H54 (cell line): ENCODE data around the gene HPS4.

ENCODE experiments used
- DNase-seq: peaks from one replicate; pipeline ENCODE4 v3.0.0; 2011; ENCODE audit warnings: low spot score, mixed read lengths; ENCODE audit not compliant: insufficient read length
- FAIRE-seq: peaks from 3 replicates; lab custom pipeline; 2011; peaks lifted over from hg19 to GRCh38; lab: Jason Lieb, UNC
- POLR2A ChIP-seq: IDR thresholded peaks from 2 replicates; pipeline ENCODE4 v1.6.1; 2011; ENCODE audit warnings: low read depth, mild to moderate bottlenecking, low read length

HPS4 gene

DNA sequence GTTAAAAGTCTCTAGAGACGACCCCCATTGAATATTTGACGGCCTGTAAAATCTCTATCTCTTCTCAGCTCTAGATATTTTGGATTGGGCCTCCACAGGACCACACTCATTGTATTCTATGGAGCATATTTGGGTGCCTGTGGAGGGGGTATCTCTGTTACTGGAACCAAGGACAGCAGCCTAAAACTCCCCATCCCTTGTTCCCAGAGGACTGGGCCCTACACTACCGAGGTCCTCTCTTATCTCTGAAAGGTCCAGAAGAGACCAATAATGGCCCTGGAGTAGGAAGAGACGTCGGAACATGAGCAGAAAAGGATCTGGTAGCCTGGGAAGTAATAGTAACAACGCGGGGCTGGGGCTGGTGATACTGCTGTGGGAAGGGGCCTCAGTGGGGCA, 542 bp downstream of the HPS4 start:
- DNase-seq: no peak
- no peak for FAIRE-seq
- TF ChIP-seq POLR2A: no peak

DNA sequence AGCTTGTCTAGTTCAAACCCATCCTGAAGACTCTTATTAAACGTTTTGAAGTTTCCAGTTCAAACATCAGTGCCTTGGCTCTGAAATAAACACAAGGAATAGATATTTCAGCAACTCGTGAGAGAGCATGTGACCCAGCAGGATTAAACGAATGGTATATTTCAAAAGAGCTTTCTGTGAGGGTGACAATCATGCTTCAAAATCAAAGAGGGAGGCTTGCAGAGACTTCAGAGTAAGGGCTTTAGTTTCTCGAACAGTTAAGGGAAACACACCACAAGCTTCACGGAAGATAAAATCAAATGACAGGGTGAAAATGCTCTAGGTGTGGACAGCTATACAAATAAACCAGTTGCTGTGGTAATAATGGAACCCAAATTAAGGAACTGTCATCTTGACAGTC, 1.4 kb downstream of the HPS4 start:
- FAIRE-seq (no peak), DNase-seq (no peak)
- no peak for TF ChIP-seq POLR2A

DNA sequence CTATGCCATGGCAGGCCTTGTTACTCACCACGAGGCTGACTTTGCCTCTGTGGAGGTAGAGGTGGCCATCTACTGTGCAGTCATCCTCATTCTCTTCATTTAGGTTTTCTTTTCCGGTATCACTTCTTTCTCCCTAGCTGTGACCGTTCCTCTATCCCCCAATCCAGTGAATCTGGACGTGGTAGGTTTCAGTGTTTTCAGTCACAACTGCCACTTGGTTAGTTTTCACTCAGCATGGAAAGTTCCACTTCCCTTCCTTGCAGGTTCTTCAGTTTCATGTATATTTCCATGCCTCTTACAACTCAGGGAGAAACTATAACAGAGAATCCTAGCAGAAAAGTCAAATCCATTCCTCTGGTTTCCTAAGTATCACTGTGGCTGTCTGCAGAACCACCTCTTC, 1.9 kb downstream of the HPS4 start:
- FAIRE-seq (no peak), DNase-seq (no peak)
- TF ChIP-seq POLR2A: no peak

DNA sequence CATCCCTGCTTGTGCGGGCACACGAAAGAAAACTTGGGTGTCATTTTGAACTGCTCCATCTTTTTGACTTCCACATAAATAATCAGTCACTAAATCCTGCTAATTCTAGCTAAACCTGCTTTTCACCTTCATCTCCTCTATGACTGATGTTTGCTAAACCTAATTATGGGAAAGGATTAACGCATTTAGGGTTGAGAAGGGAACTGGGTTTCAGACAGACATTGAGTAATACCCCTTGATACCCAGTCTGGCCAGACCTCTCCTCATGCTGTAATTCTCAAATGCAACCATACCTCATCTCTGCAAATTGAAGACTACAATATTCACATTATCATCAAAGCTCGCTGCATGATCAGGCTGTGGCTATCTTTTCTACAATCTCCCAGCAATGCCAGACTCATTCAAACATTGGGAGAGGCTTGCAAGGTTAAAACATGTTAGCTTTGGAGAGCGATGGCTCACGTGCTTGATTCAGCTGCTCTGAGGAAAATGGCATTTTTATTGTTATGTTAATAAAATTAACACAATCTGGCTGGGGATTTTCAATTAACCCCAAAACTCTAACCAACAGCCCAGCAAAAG, 2.4 kb downstream of the HPS4 start:
- DNase-seq (no peak), FAIRE-seq (no peak)
- TF ChIP-seq POLR2A: no peak

DNA sequence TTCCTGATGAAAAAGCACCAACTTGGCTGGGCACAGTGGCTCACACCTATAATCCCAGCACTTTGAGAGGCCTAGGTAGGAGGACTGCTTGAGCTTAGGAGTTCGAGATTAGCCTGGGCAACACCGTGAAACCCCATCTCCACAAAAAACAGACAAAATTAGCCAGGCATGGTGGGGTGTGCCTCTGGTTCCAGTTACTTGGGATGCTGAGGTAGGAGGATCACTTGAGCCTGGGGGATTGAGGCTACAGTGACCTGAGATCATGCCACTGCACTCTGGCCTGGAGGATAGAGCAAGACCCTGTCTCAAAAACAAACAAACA, 3.0 kb downstream of the HPS4 start:
- DNase-seq (no peak), FAIRE-seq (no peak)
- no peak for TF ChIP-seq POLR2A

DNA sequence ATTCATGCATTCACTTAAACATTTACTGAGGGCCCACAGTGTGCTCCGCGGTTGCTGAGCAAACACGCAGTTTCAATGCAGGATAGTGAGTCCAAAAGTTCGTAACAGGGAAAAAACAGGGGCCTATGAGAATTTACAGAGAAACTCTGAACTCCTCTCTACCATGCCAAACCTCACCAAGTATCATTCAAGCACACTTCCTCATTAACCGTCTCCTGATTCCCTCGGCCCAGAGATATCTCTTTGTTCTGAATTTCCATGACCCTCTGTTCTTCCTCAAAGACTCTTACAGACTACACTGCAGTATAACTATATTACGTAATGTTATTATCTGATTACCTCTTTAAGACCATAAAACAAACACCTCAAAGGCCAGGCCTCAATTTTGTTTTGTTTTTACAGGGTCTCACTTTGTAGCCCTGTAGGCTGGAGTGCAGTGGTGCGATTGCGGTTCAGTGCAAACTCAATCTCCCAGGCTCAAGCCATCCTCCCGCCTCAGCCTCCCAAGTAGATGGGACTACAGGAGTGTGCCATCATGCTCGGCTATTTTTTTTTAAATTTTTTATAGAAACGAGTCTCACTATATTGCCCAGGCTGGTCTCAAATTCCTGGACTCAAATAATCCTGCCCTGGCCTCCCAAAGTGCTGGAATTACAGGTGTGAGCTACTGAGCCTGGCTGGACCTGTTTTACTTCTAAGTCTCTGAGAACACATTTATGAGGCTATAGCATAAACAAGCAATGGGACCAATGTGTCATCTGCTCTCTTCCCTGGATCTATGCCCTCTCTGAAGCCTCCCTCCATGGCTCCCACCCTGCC, 3.6 kb downstream of the HPS4 start:
- FAIRE-seq (no peak), DNase-seq (no peak)
- no peak for TF ChIP-seq POLR2A

DNA sequence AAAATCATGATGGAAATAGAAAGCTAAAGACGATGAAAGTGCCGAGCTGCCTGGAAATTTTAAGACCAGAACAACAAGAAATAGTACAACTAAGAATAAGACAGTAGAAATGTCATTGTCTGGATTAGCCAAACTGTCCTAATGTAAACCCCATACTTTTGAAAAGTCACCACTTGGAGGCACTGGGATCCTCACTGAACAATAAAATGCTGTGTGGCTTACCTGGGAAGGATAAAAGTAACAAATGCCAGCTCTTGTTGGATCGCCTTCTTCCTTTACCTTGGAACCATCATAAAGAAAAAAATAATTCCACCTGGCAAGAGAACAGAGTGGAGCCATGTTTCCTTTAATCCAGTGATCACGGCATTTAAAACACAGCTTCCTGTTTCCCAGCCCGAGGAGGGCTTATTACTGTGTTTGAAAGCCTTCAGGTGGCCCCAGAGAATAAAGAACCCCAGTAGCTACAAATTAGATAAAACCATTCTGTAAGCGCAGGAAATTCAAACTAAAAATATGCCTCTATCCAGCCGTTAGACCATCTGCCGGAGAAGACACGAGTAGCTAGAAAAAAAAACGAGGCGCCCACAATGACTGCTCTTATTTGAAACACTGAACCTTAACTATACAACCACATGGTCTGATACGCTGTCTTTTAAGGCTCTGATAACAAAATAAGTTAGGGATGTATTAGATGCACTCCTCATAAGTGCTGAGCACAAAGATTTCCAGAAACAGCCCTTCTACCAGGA, 4.4 kb downstream of the HPS4 start:
- no peak for FAIRE-seq
- no peak for TF ChIP-seq POLR2A

DNA sequence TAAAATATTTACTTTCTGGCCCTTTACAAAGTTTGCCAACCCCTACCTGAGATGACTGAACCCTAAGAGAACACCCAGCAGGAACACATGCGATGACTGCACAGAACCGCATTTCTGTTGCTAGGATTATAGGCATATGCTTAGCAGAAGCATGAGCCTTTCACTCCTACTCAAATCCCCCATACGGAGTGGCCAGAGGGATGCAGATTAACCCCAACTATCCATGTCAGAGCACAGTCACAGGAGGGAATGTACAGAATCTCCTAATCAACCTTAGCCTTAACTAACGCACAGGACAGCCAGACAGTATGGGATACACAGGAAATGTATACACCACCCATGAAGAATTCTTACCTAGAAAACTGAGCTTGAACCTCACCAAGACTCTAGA, 6.2 kb downstream of the HPS4 start:
- no peak for DNase-seq
- FAIRE-seq: no peak
- no peak for TF ChIP-seq POLR2A

More for the DNA sequence above, 4.4 kb downstream of the HPS4 start:
- no peak for DNase-seq

DNA sequence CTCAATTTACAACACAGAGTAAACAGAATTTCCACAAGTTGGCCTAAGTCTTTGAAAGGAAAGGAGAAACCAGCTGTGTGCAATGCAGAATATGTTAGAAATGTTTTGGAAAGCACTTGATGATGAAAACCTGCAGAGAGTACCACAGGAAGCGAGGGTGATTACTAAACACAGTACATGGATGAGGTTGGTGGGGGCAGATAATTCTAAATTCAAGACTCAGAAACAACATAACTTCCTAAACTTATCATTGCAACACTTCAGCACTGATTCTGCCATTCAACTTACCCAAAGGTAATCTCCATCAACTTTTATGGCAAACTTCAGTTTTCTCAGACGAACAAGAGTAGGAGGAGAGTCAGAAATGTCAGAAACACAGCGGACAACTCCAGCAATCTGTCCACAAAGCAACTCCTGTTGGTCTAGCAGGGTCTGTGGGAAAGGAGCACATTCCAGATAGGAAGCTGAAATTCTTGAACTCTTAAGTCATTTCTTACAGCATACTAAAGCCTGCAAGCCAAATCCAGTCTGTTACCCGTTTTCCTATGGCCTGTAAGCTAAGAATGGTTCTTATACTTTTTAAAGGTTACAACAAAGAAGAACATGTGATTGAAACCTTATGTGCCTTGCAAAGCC, 6.8 kb downstream of the HPS4 start:
- DNase-seq: no peak
- TF ChIP-seq POLR2A: no peak
- FAIRE-seq: peak; percentile 41

DNA sequence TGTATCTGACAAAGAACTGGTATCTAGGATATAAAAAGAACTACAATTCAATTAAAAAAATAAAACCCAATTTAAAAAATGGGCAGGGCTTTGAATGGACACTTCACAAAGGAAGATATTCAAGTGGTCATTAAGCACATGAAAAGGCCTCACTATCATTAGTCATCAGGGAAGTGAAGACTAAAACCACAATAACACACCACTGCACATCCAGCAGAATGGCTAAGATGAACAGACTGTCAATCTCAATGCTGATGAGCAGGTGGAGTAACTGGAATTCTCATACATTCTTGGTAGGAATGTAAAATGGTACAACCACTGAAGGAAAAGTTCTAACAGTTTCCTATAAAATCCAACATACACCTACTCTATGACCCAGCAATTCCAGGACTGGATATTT, 8.9 kb downstream of the HPS4 start:
- FAIRE-seq (no peak), DNase-seq (no peak)
- TF ChIP-seq POLR2A: no peak

DNA sequence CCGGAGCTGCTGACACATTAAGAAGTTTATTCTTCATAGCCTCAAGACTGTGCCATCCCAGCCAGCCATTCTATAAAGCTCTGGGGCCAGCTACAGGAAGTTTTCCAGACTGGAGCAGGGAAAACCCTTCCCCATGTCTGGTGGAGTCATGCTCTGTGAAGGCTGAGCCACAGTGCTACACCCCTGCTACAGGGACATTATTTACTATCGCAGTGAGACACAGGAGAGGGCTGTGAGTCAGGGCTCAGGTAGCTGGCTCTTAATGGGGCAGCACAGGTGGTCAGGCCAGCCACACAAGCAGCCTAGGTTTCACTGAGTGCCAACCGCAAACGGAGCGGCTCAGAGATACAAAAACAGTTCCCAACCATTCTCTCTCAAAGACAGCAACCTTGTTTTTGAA, 12.1 kb downstream of the HPS4 start:
- DNase-seq (peak; percentile 71), FAIRE-seq (peak; percentile 99)
- no peak for TF ChIP-seq POLR2A

DNA sequence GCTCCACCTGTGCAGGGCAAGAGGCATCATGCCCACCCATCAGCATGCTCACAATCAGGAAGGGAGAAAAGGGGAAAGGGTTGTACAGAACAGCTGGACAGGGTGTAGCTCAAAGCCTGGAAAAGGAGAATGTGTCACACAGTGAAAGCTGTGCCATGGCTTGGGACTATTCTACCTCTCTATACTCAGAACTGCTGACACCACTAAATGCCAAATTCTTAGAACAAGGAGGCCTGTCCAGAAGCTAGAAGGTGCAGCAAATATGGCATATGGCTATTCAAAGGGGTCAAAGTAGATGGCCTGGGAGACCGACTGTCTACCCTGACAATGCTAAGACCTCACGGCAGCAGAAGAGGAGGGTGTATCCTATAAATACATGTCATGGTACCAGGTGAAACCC, 12.8 kb downstream of the HPS4 start:
- TF ChIP-seq POLR2A: no peak
- no peak for FAIRE-seq
- DNase-seq: no peak

DNA sequence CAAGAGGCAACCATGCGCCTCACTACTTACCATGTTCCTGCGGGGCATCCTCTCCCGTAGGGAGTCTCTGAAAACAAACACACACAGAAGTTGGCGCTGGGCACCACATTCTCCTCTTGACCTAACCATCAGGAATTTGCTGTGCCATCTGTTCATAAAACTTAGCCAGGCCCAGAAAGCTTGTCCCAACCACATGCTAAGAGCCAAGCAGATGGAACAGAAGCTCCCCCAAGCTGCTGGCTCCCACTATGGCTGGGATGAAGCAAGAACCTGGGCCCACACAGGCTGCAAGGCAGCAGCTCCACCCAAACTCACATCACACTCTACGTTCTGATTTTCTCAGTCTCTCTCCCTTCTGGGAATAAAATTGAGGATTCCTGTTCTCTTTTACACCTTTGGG, 17.4 kb downstream of the HPS4 start:
- TF ChIP-seq POLR2A: no peak
- no peak for FAIRE-seq
- DNase-seq: no peak

DNA sequence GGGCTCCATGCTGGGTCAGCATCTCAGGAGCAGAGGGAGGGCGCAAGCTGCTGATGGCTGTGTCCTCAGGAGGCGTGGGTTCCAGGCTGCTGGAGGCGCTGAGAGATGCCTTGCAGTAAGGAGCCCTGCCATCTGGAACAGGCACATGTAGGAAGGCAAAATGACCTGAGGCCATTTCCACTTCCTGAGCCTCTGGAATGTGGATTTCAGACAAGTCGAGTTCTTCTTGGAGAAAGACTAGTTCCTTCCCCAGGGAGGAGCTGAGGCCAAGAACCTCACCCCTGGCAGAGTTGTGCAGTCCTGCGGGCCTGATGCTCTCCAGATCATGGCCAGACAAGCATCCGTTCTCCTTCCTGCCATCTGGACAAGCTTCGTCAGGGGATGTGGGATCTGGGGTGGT, 19.3 kb downstream of the HPS4 start:
- no peak for FAIRE-seq
- TF ChIP-seq POLR2A: no peak
- DNase-seq: no peak
